HepG2 (cell line): ENCODE results near the gene RNU2-63P. TPM values are rescaled to one million over a fixed set of nuclear protein-coding genes. Genes with fewer than 3 reads are reported as not detected.
A peak's percentile ranks its signal among the peaks of the same experiment; 100 is the strongest.

ENCODE experiments used
- ARID3A ChIP-seq: IDR thresholded peaks from 2 replicates; pipeline ENCODE4 v1.6.1; 2012; ENCODE audit warnings: low read depth, low read length, improper control_type of control experiment
- ARID5B ChIP-seq: IDR thresholded peaks from 2 replicates; pipeline ENCODE4 v1.4.0; 2020; ENCODE audit warnings: mild to moderate bottlenecking, missing genetic modification reagents
- BCL3 ChIP-seq: sonication (generic); formaldehyde crosslinking; IDR thresholded peaks from 2 replicates; pipeline ENCODE4 v1.5.1; 2020; ENCODE audit warnings: mild to moderate bottlenecking, missing genetic modification reagents, moderate library complexity
- CREB1 ChIP-seq, 2 experiments: fragments of 450-650 bp in 1 of 2; IDR thresholded peaks; 2 replicates each; pipeline ENCODE4 v1.6.1; 2016 to 2017; ENCODE audit warnings: control low read depth in 1 of 2, mild to moderate bottlenecking in 1 of 2, missing compliant biosample characterization in 1 of 2, missing genetic modification characterization in 1 of 2
- NFATC3 ChIP-seq: sonication (generic); formaldehyde crosslinking; IDR thresholded peaks from 2 replicates; pipeline ENCODE4 v1.5.1; 2020; ENCODE audit warnings: mild to moderate bottlenecking, missing genetic modification reagents
- NFKBIZ ChIP-seq: IDR thresholded peaks from 2 replicates; pipeline ENCODE4 v1.6.1; 2018; ENCODE audit warnings: missing genetic modification reagents, missing compliant biosample characterization
- NR2F1 ChIP-seq, 2 experiments: fragments of 450-650 bp in 1 of 2; formaldehyde crosslinking in 1 of 2; IDR thresholded peaks; 2 replicates each; pipeline versions ENCODE4 v1.5.0 to v1.6.1; 2016 to 2020; ENCODE audit warnings: mild to moderate bottlenecking in 1 of 2, missing compliant biosample characterization in 1 of 2, missing genetic modification reagents in 1 of 2, moderate library complexity in 1 of 2
- PBX2 ChIP-seq: IDR thresholded peaks from 2 replicates; pipeline ENCODE4 v1.6.1; 2016; ENCODE audit warnings: control low read depth
- SMAD3 ChIP-seq: sonication (generic); formaldehyde crosslinking; IDR thresholded peaks from 2 replicates; pipeline ENCODE4 v1.4.0; 2020; ENCODE audit warnings: missing genetic modification reagents
- ZFP90 ChIP-seq: sonication (generic); formaldehyde crosslinking; IDR thresholded peaks from 2 replicates; pipeline ENCODE4 v1.8.0; 2022; ENCODE audit warnings: missing genetic modification reagents, mild to moderate bottlenecking, inconsistent platforms, borderline replicate concordance
- ZNF224 ChIP-seq: sonication (generic); formaldehyde crosslinking; IDR thresholded peaks from 2 replicates; pipeline ENCODE4 v1.5.0; 2020; ENCODE audit warnings: mild to moderate bottlenecking, missing genetic modification reagents
- ZNF503 ChIP-seq: sonication (generic); formaldehyde crosslinking; IDR thresholded peaks from 2 replicates; pipeline ENCODE4 v1.4.0; 2020; ENCODE audit warnings: missing genetic modification reagents
- ZSCAN5A ChIP-seq: sonication (generic); formaldehyde crosslinking; IDR thresholded peaks from 2 replicates; pipeline ENCODE4 v1.8.0; 2022; ENCODE audit warnings: mild to moderate bottlenecking, missing genetic modification reagents, borderline replicate concordance
- polyA plus RNA-seq, 8 experiments: library from polyadenylated mRNA; depleted of rRNA in 3 of 8; stranded (reverse) in 7 of 8; unstranded in 1 of 8; fragments of >200 nt; fragmentation: Illumina TruSeq in 4 of 8; extraction: Trizol in 4 of 8; gene quantifications; 2 replicates each; pipeline versions ENCODE4 v1.2.1 to v1.2.3, GENCODE V29; 2011 to 2016; ENCODE audit warnings: low read depth in 4 of 8, missing spikeins in 1 of 8, mixed read lengths in 1 of 8; ENCODE audit not compliant: insufficient read depth in 1 of 8
- total RNA-seq, 5 experiments: library from RNA; depleted of rRNA; stranded (reverse); fragments of >200 nt; fragmentation: Illumina TruSeq; extraction: Trizol; gene quantifications; 2 replicates each; pipeline ENCODE4 v1.2.3, GENCODE V29; 2016; ENCODE audit warnings: low read depth in 1 of 5

Gene RNU2-63P
- total and polyA plus RNA-seq, 2 of the 13 experiments (the other 11 are each of a cell fraction or from before 2014, with no cell fraction given) = 6.8 TPM; not detected in 1

GRCh38 chr2:88016086-88016959 lies at the start of gene RNU2-63P (continued):
- TF ChIP-seq ZSCAN5A (CRISPR knock-in tag) = peak; percentile 78; the same call in 1 of the 2 replicates
- TF ChIP-seq SMAD3 (CRISPR knock-in tag) = peak; percentile 88
- TF ChIP-seq ARID5B (CRISPR knock-in tag) = peak; percentile 53
- TF ChIP-seq ZFP90 (CRISPR knock-in tag) = no peak; the same call in none of the 2 replicates
- peak; percentile 97 for TF ChIP-seq ARID3A
- no peak for TF ChIP-seq PBX2
- no peak for TF ChIP-seq CREB1 (IDR thresholded peaks at IDR 0.05)
- TF ChIP-seq CREB1 (CRISPR knock-in tag; IDR thresholded peaks at IDR 0.05) = peak; percentile 62; the same call in 1 of the 2 replicates
- TF ChIP-seq NFKBIZ (CRISPR knock-in tag) = peak; percentile 45; the same call in 1 of the 2 replicates
- TF ChIP-seq NFATC3 = 0 out of 2 replicates have a peak, but pooled peaks have one; percentile 47
- peak; percentile 14; the same call in 1 of the 2 replicates for TF ChIP-seq BCL3 (CRISPR knock-in tag)
- peak; percentile 31; the same call in 1 of the 2 replicates for TF ChIP-seq ZNF503 (CRISPR knock-in tag)
- TF ChIP-seq NR2F1 (CRISPR knock-in tag; IDR thresholded peaks at IDR 0.05) = peak in 1 of 2 experiments; percentile 37; a peak in 1 of 4 replicates
- TF ChIP-seq ZNF224 (CRISPR knock-in tag) = peak; percentile 65; the same call in 1 of the 2 replicates
